Islet of Langerhans (tissue), 1 donor: ENCODE data around the gene COX7B.
A peak's percentile ranks its signal among the peaks of the same experiment; 100 is the strongest.

Experiments
- FAIRE-seq: peaks from one replicate; lab custom pipeline; 2011; peaks lifted over from hg19 to GRCh38; lab: Jason Lieb, UNC

The COX7B gene

DNA sequence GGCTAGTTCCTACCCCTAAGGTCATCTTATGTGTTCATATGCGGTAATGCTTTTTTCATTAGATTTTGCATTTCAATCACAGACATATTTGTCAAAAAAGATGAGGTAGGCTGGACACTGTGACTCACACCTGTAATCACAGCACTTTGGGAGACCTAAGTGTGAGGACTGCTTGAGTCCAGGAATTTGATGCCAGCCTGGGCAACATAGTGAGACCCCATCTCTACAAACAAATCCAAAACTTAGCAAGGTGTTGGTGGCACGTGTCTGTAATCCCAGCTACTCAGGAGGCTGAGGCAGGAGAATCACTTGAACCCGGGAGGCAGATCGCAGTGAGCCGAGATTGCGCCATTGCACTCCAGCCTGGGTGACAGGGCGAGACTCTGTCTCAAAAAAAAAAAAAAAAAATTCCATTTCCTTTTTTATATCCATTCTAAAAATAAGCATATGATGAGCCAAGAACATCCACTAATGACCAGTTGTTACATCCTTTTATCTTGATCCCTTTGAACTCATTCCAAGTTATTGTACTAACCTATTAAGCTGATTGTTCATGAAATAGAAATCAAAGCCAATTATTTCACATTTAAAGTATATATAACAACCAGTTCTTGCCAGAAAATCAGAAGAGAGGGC, 46.8 kb downstream of the COX7B start:
- FAIRE-seq = peak; percentile 75

DNA sequence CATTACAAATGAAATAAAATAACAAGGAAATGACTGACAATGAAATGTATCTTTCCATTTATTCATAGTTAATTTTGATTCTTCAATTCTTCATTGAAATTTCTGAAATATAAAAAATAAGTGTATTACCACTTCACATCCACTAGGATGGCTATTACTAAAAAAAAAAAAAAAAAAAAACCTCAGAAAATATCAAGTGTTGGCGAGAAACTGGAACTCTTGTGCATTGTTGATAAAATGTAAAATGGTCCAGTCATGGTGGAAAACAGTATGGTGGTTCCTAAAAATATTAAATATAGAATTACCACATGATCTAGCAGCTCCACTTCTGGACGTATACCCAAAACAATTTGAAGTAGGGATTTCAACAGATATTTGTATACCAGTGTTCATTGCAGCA, 47.3 kb downstream of the COX7B start:
- peak; percentile 9 for FAIRE-seq

DNA sequence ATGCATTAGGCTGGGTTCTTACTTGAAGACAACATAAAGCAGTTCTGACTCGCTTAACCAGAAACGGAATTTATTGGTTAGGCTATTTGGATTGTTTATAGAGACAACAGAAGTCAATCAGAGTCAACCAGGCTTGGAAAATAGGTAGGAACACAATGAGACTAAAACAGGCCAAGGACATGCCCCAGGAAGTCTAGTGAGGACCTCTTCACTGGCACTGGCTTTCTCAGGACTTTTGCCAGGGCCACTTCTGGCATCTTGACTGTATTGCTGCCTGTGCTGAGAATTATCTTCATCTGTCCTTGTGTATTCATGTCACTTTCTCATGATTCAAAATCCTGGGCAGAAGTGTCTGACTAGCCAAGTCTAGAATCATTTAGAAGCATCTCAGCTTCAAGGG, 50.6 kb downstream of the COX7B start:
- no peak for FAIRE-seq

DNA sequence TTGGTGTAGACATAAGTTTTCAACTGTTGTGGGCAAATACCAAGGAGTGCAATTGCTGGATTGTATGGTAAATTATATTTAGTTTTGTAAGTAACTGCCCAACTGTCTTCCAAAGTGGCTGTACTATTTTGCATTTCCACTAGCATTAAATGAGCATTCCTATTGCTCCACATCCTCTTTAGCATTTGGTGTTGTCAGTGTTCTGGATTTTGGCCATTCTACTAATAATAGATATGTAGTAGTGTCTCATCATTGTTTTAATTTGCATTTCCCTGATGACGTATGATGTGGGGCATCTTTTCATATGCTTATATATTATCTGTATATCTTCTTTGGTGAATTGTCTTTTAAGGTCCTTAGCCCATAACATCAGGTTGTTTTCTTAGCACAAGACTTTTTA, 52.9 kb downstream of the COX7B start:
- FAIRE-seq = no peak

DNA sequence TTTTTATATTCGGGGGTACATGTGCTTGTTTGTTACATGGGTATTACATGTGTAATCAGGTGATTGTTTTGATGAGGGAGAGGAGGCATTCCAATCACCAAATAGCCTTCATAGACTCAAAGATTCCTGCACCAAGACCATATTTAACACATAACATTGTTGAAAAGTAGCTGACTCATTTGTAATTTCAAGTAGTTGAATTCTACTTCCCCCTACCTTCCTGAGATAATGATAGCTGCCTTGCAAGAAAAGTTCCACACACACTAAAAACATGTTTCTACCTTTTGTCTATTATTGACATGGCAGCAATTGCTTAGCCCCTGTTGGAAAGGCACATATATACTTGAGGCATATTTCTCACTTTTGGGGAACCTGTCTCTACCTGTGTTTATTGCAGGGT, 54.0 kb downstream of the COX7B start:
- no peak for FAIRE-seq

DNA sequence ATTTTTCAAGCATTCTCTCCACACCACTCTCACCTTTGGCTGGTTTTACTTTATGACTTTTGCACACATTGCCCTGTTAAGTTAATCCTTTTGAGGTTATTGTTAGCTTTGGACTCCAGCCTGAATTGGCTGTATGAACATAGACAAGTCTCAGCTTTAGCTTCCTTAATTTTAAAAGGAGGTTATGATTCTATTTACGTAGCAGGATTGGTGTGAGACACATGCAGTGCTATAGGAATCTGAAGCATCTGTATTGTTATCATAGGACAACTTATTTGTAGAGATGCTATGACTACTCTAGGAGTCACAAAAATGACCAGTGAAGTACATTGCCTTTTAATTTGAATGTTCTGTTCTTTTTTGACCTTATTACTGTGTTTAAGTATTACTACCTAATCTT, 54.4 kb downstream of the COX7B start:
- FAIRE-seq = no peak
